Neural cell (in vitro differentiated cells): ENCODE measurements around the gene ADGRB3. TPM values are rescaled to one million over a fixed set of nuclear protein-coding genes. Genes with fewer than 3 reads are reported as not detected.

Experiments
- H2AFZ ChIP-seq: fragments of 200-600, 300-800 bp; sonication (generic), shearing (Covaris generic); 2 replicates; pipeline ENCODE4 v1.6.0; 2014; ENCODE audit warnings: low read depth, mild to moderate bottlenecking, antibody characterized with exemption, low read length, moderate library complexity
- H3F3A ChIP-seq: fragments of 200-600 bp; shearing (Covaris generic); 2 replicates; pipeline ENCODE4 v1.6.1; 2016; ENCODE audit warnings: mild to moderate bottlenecking, moderate library complexity, mixed read lengths, antibody characterized with exemption, low read length; ENCODE audit not compliant: insufficient read depth, poor library complexity, severe bottlenecking
- H3K27ac ChIP-seq: fragments of 200-600, 300-800 bp; sonication (generic), shearing (Covaris generic); 2 replicates; pipeline ENCODE4 v1.5.1; 2014; ENCODE audit warnings: mild to moderate bottlenecking, low read length, moderate library complexity
- H3K27me3 ChIP-seq: fragments of 300-800, 200-600 bp; sonication (generic), shearing (Covaris generic); 2 replicates; pipeline ENCODE4 v1.6.0; 2014; ENCODE audit warnings: mild to moderate bottlenecking, low read depth, low read length, moderate library complexity; ENCODE audit not compliant: insufficient read depth
- H3K36me3 ChIP-seq: fragments of 300-800, 200-600 bp; sonication (generic), shearing (Covaris generic); 2 replicates; pipeline ENCODE4 v1.5.1; 2014; ENCODE audit warnings: mild to moderate bottlenecking, antibody characterized with exemption, low read length, moderate library complexity; ENCODE audit not compliant: insufficient read depth
- H3K4me2 ChIP-seq: fragments of 300-800, 200-600 bp; sonication (generic), shearing (Covaris generic); 2 replicates; pipeline ENCODE4 v1.6.0; 2014; ENCODE audit warnings: mild to moderate bottlenecking, low read length
- H3K4me3 ChIP-seq: fragments of 300-800, 200-600 bp; sonication (generic), shearing (Covaris generic); 2 replicates; pipeline ENCODE4 v1.5.1; 2014; ENCODE audit warnings: mild to moderate bottlenecking, low read length, moderate library complexity
- H3K79me2 ChIP-seq: fragments of 200-600 bp; shearing (Covaris generic); replicated peaks from 2 replicates; pipeline ENCODE4 v1.6.0; 2014; ENCODE audit warnings: mild to moderate bottlenecking, low read length, moderate library complexity; ENCODE audit not compliant: insufficient read depth
- H3K9ac ChIP-seq: fragments of 300-800, 200-600 bp; sonication (generic), shearing (Covaris generic); 2 replicates; pipeline ENCODE4 v1.6.1; 2016; ENCODE audit warnings: mild to moderate bottlenecking, low read length, mixed read lengths
- H3K9me2 ChIP-seq: fragments of 200-600 bp; shearing (Covaris generic); 2 replicates; pipeline ENCODE4 v1.6.1; 2016; ENCODE audit warnings: mild to moderate bottlenecking, low read length, mixed read lengths; ENCODE audit not compliant: insufficient read depth
- H3K9me3 ChIP-seq: fragments of 200-600, 300-800 bp; sonication (generic), shearing (Covaris generic); 2 replicates; pipeline ENCODE4 v1.6.1; 2016; ENCODE audit warnings: mild to moderate bottlenecking, mixed run types, low read length, moderate library complexity, mixed read lengths
- H4K20me1 ChIP-seq: fragments of 200-600 bp; shearing (Covaris generic); 2 replicates; pipeline ENCODE4 v1.6.1; 2016; ENCODE audit warnings: mild to moderate bottlenecking, mixed run types; ENCODE audit not compliant: insufficient read depth
- CTCF ChIP-seq: fragments of 450-650 bp; IDR thresholded peaks from 2 replicates; pipeline ENCODE4 v1.5.1; 2014; ENCODE audit warnings: antibody characterized with exemption, mild to moderate bottlenecking, moderate library complexity; ENCODE audit not compliant: poor library complexity, severe bottlenecking
- EP300 ChIP-seq: fragments of 450-650 bp; conservative IDR thresholded peaks from 2 replicates; pipeline ENCODE4 v1.6.1; 2014; ENCODE audit warnings: antibody characterized with exemption, mild to moderate bottlenecking, moderate library complexity; ENCODE audit not compliant: poor library complexity, severe bottlenecking
- EZH2 ChIP-seq: fragments of 200-600, 300-800 bp; shearing (Covaris generic), sonication (generic); IDR thresholded peaks from 2 replicates; pipeline ENCODE4 v1.6.1; 2014; ENCODE audit warnings: antibody characterized with exemption, low read length, borderline replicate concordance, mild to moderate bottlenecking; ENCODE audit not compliant: insufficient read depth, poor library complexity, severe bottlenecking
- MXI1 ChIP-seq: fragments of 450-650 bp; conservative IDR thresholded peaks from 2 replicates; pipeline ENCODE4 v1.6.1; 2014; ENCODE audit warnings: antibody characterized with exemption, mild to moderate bottlenecking; ENCODE audit not compliant: poor library complexity, severe bottlenecking
- POLR2AphosphoS5 ChIP-seq: IDR thresholded peaks from 2 replicates; pipeline ENCODE4 v1.6.1; 2012
- RAD21 ChIP-seq: fragments of 450-650 bp; conservative IDR thresholded peaks from 2 replicates; pipeline ENCODE4 v1.6.1; 2014; ENCODE audit warnings: antibody characterized with exemption, mild to moderate bottlenecking, moderate library complexity
- REST ChIP-seq: IDR thresholded peaks from 2 replicates; pipeline ENCODE4 v1.6.1; 2012; ENCODE audit warnings: borderline replicate concordance
- SMC3 ChIP-seq: fragments of 450-650 bp; conservative IDR thresholded peaks from 2 replicates; pipeline ENCODE4 v1.6.1; 2014; ENCODE audit warnings: antibody characterized with exemption, mild to moderate bottlenecking, moderate library complexity; ENCODE audit not compliant: poor library complexity
- TAF1 ChIP-seq: IDR thresholded peaks from 2 replicates; pipeline ENCODE4 v1.6.1; 2012; ENCODE audit warnings: low read depth
- polyA plus RNA-seq: library from polyadenylated mRNA; depleted of rRNA; stranded (reverse); fragments of >200 nt; gene quantifications from 2 replicates; pipeline ENCODE4 v1.2.3, GENCODE V29; 2014

The ADGRB3 gene
- polyA plus RNA-seq, 1 donor from 2014 or later: 66.5 TPM

- no peaks in the 10 kb centered on the region for H3K79me2 ChIP-seq
- no peak overlapping the region for H3K4me2 ChIP-seq
- H3K9me3 ChIP-seq: no peaks in the 10 kb centered on the region
- no peaks in the 10 kb centered on the region for H3F3A ChIP-seq
- H3K9ac ChIP-seq: no peak overlapping the region
- H4K20me1 ChIP-seq: no peaks in the 10 kb centered on the region
- H2AFZ ChIP-seq: no peak overlapping the region
- H3K27me3 ChIP-seq: no peaks in the 10 kb centered on the region
- H3K9me2 ChIP-seq: no peaks in the 10 kb centered on the region
- no peak overlapping the region for H3K27ac ChIP-seq
- H3K36me3 ChIP-seq: no peaks in the 10 kb centered on the region
- H3K4me3 ChIP-seq: no peak overlapping the region
- TF ChIP-seq TAF1 (no peak), MXI1 (no peak), CTCF (no peak), SMC3 (no peak), REST (no peak), EP300 (no peak), EZH2 (no peak), RAD21 (no peak), POLR2AphosphoS5 (no peak)
These were observed 763.2 kb downstream of the ADGRB3 start for GRCh38 chr6:69398311-69398710.

GRCh38 chr6:69398729-69399128, 763.6 kb downstream of the ADGRB3 start:
- Histone ChIP-seq H3K4me2 (no peak overlapping the region), H3F3A (no peaks in the 10 kb centered on the region), H3K4me3 (no peak overlapping the region), H3K9me3 (no peaks in the 10 kb centered on the region), H3K27me3 (no peaks in the 10 kb centered on the region), H3K79me2 (no peaks in the 10 kb centered on the region), H2AFZ (no peak overlapping the region), H3K36me3 (no peaks in the 10 kb centered on the region), H3K9ac (no peak overlapping the region), H3K27ac (no peak overlapping the region), H3K9me2 (no peaks in the 10 kb centered on the region), H4K20me1 (no peaks in the 10 kb centered on the region)
- no peak for TF ChIP-seq POLR2AphosphoS5
- TF ChIP-seq MXI1: no peak
- no peak for TF ChIP-seq EZH2
- no peak for TF ChIP-seq RAD21
- TF ChIP-seq SMC3: no peak
- no peak for TF ChIP-seq EP300
- TF ChIP-seq CTCF: no peak
- no peak for TF ChIP-seq REST
- no peak for TF ChIP-seq TAF1
